SK-N-SH (cell line): Measurements from ENCODE around the gene ALDH1L2. TPM values are rescaled to one million over a fixed set of nuclear protein-coding genes. Genes with fewer than 3 reads are reported as not detected.

Experiments
- CTCF ChIA-PET: fragments of 300-600, 350-600 bp; formaldehyde crosslinking; extraction: SDS; loops from one replicate; lab custom pipeline; 2021; lab: Yijun Ruan, JAX
- POLR2A ChIA-PET: fragments of 350-600 bp; sonication (Branson Sonifier 250); formaldehyde crosslinking; extraction: SDS; loops from one replicate; lab custom pipeline; 2020; ENCODE audit warnings: antibody characterized with exemption, inconsistent platforms; lab: Yijun Ruan, JAX
- DNase-seq: peaks from one replicate; pipeline ENCODE4 v3.0.0; 2012
- H2AFZ ChIP-seq: fragments of 200-600 bp; sonication (generic); 2 replicates; pipeline ENCODE4 v1.8.1; 2016; ENCODE audit warnings: antibody characterized with exemption, mild to moderate bottlenecking, low read depth
- H3F3A ChIP-seq: fragments of 200-600 bp; sonication (generic); replicated peaks from 2 replicates; pipeline ENCODE3; 2016; ENCODE audit warnings: antibody characterized with exemption, mild to moderate bottlenecking; ENCODE audit not compliant: insufficient read depth
- H3K27ac ChIP-seq, 2 experiments: fragments of 200-500 bp in 1 of 2; fragments of 200-600 bp in 1 of 2; sonication (Bioruptor generic) in 1 of 2; sonication (generic), shearing (Covaris generic) in 1 of 2; 2 replicates each; pipeline versions ENCODE4 v1.5.1 to v1.6.1; 2014 to 2016; ENCODE audit warnings: low read depth in 2 of 2, inconsistent platforms in 1 of 2, low read length in 1 of 2, mild to moderate bottlenecking in 1 of 2, mixed read lengths in 1 of 2
- H3K27me3 ChIP-seq: fragments of 200-600 bp; sonication (generic), shearing (Covaris generic); 2 replicates; pipeline ENCODE4 v1.6.1; 2016; ENCODE audit warnings: mixed run types; ENCODE audit not compliant: insufficient read depth
- H3K36me3 ChIP-seq, 2 experiments: fragments of 200-500 bp in 1 of 2; fragments of 200-600 bp in 1 of 2; sonication (Bioruptor generic) in 1 of 2; sonication (generic) in 1 of 2; replicated peaks in 1 of 2; 2 replicates each; pipeline versions ENCODE3 to v1.5.1; 2014 to 2016; ENCODE audit warnings: low read length in 1 of 2, mild to moderate bottlenecking in 1 of 2; ENCODE audit not compliant: insufficient read depth in 2 of 2, control insufficient read depth in 1 of 2
- H3K4me1 ChIP-seq, 2 experiments: fragments of 200-500 bp in 1 of 2; fragments of 200-600 bp in 1 of 2; sonication (Bioruptor generic) in 1 of 2; sonication (generic), shearing (Covaris generic) in 1 of 2; 2 replicates each; pipeline versions ENCODE4 v1.5.1 to v1.6.1; 2014 to 2016; ENCODE audit warnings: low read depth in 1 of 2, low read length in 1 of 2, mixed run types in 1 of 2; ENCODE audit not compliant: insufficient read depth in 2 of 2, control insufficient read depth in 1 of 2
- H3K4me2 ChIP-seq: fragments of 200-600 bp; sonication (generic), shearing (Covaris generic); 2 replicates; pipeline ENCODE4 v1.6.1; 2017; ENCODE audit warnings: mixed run types
- H3K4me3 ChIP-seq, 2 experiments: fragments of 200-500 bp in 1 of 2; fragments of 200-600 bp in 1 of 2; sonication (Bioruptor generic) in 1 of 2; sonication (generic), shearing (Covaris generic) in 1 of 2; 2 replicates each; pipeline versions ENCODE4 v1.5.1 to v1.8.1; 2014 to 2016; ENCODE audit warnings: low read depth in 2 of 2, inconsistent platforms in 1 of 2, low read length in 1 of 2, mild to moderate bottlenecking in 1 of 2, mixed read lengths in 1 of 2, moderate library complexity in 1 of 2
- H3K79me2 ChIP-seq: fragments of 200-600 bp; sonication (generic); 2 replicates; pipeline ENCODE4 v1.8.1; 2017; ENCODE audit warnings: mild to moderate bottlenecking; ENCODE audit not compliant: insufficient read depth
- H3K9ac ChIP-seq: fragments of 200-600 bp; sonication (generic); 2 replicates; pipeline ENCODE4 v1.6.1; 2017; ENCODE audit warnings: mixed run types
- H3K9me2 ChIP-seq: fragments of 200-600 bp; sonication (generic); 2 replicates; pipeline ENCODE4 v1.6.1; 2017; ENCODE audit warnings: mixed run types
- H3K9me3 ChIP-seq: fragments of 200-600 bp; sonication (generic); 2 replicates; pipeline ENCODE4 v1.6.1; 2017; ENCODE audit warnings: mixed run types, mild to moderate bottlenecking, moderate library complexity
- H4K20me1 ChIP-seq: fragments of 200-600 bp; sonication (generic); 2 replicates; pipeline ENCODE4 v1.6.1; 2017; ENCODE audit warnings: mild to moderate bottlenecking, mixed run types; ENCODE audit not compliant: insufficient read depth
- CHD2 ChIP-seq: fragments of 150-350 bp; IDR thresholded peaks from 2 replicates; pipeline ENCODE4 v1.6.1; 2018; ENCODE audit warnings: low read length; ENCODE audit not compliant: partially characterized antibody
- CTCF ChIP-seq: fragments of 200-600 bp; sonication (generic); IDR thresholded peaks from 2 replicates; pipeline ENCODE4 v1.6.1; 2017; ENCODE audit warnings: antibody characterized with exemption, mild to moderate bottlenecking, moderate library complexity
- ELF1 ChIP-seq: IDR thresholded peaks from 2 replicates; pipeline ENCODE4 v1.4.0; 2012
- EP300 ChIP-seq, 2 experiments: IDR thresholded peaks; 2 replicates each; pipeline versions ENCODE4 v1.4.0 to v1.6.1; 2012; ENCODE audit warnings: borderline replicate concordance in 1 of 2, low read depth in 1 of 2, low read length in 1 of 2
- FOXM1 ChIP-seq: IDR thresholded peaks from 2 replicates; pipeline ENCODE4 v1.4.0; 2012; ENCODE audit warnings: low read depth, mild to moderate bottlenecking
- GATA2 ChIP-seq: sonication (generic); formaldehyde crosslinking; IDR thresholded peaks from 2 replicates; pipeline ENCODE4 v1.5.0; 2020; ENCODE audit warnings: mild to moderate bottlenecking, missing genetic modification reagents
- JUND ChIP-seq: IDR thresholded peaks from 2 replicates; pipeline ENCODE4 v1.4.0; 2012
- MAX ChIP-seq: IDR thresholded peaks from 2 replicates; pipeline ENCODE4 v1.4.0; 2012; ENCODE audit warnings: low read depth
- MEF2A ChIP-seq: IDR thresholded peaks from 2 replicates; pipeline ENCODE4 v1.4.0; 2012; ENCODE audit warnings: low read depth, borderline replicate concordance
- NFIC ChIP-seq: IDR thresholded peaks from 2 replicates; pipeline ENCODE4 v1.4.0; 2012; ENCODE audit warnings: borderline replicate concordance
- NRF1 ChIP-seq: IDR thresholded peaks from 2 replicates; pipeline ENCODE4 v1.6.1; 2012; ENCODE audit warnings: low read depth, mild to moderate bottlenecking, low read length
- RAD21 ChIP-seq: IDR thresholded peaks from 2 replicates; pipeline ENCODE4 v1.6.1; 2012; ENCODE audit warnings: mild to moderate bottlenecking, low read length
- RFX5 ChIP-seq: IDR thresholded peaks from 2 replicates; pipeline ENCODE4 v1.6.1; 2012; ENCODE audit warnings: mild to moderate bottlenecking, improper control_type of control experiment, low read length
- SIN3A ChIP-seq: IDR thresholded peaks from 2 replicates; pipeline ENCODE4 v1.6.1; 2012; ENCODE audit warnings: low read depth, mild to moderate bottlenecking, low read length, moderate library complexity, borderline replicate concordance
- SMC3 ChIP-seq: IDR thresholded peaks from 2 replicates; pipeline ENCODE4 v1.6.1; 2012; ENCODE audit warnings: low read depth, low read length, improper control_type of control experiment
- TCF12 ChIP-seq: IDR thresholded peaks from 2 replicates; pipeline ENCODE4 v1.4.0; 2012
- USF2 ChIP-seq: fragments of 150-350 bp; IDR thresholded peaks from 2 replicates; pipeline ENCODE4 v1.6.1; 2017; ENCODE audit warnings: antibody characterized with exemption, low read length, low read depth, borderline replicate concordance
- YY1 ChIP-seq: IDR thresholded peaks from 2 replicates; pipeline ENCODE4 v1.4.0; 2012; ENCODE audit warnings: low read depth, mild to moderate bottlenecking
- ZBTB33 ChIP-seq: IDR thresholded peaks from 2 replicates; pipeline ENCODE4 v1.4.0; 2012; ENCODE audit warnings: low read depth, borderline replicate concordance
- WGBS: methylation state at CpG from one replicate; pipeline ENCODE4 v1.1.6; 2017; ENCODE audit warnings: low lambda C conversion rate; 5-methylcytosine and 5-hydroxymethylcytosine counted together
- polyA plus RNA-seq, 3 experiments: library from polyadenylated mRNA; depleted of rRNA; stranded (reverse); fragments of >200 nt; gene quantifications; 2 replicates each; pipeline ENCODE4 v1.2.3, GENCODE V29; 2012
- TF ChIP-seq, protein P1 (sequence below): IDR thresholded peaks from 2 replicates; pipeline ENCODE4; 2012
- TF ChIP-seq, protein P2 (sequence below): fragments of 150-350 bp; IDR thresholded peaks from 2 replicates; pipeline ENCODE4 v1.6.1; 2016; ENCODE audit warnings: mild to moderate bottlenecking, low read depth, low read length

The ALDH1L2 gene
- polyA plus RNA-seq, 1 of the 3 experiments (the other 2 are of a cell fraction): 1.9 TPM

DNA sequence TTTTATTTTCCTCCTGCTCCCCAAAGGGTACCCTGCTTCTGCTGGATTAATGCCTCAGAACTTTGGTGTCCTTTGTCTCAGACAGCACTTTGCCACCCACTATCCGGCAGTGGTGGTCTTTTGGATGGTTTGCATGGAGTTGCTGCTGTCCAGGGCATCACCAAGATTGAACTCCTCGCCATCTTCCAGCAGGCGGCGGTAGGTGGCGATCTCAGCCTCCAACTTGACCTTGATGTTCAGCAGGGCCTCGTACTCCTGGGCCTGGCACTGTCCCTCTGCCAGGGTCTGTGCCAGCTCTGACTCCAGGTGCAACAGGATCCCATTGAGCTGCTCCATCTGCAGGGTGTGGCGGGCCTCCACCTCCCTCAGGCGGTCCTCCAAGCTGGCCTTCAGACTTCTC, 107.6 kb downstream of the ALDH1L2 start:
- TF ChIP-seq NRF1: no peak
- no peak for TF ChIP-seq RAD21
- no peak for TF ChIP-seq SIN3A
- no peak for TF ChIP-seq YY1
- no peak for TF ChIP-seq TCF12
- no peak for TF ChIP-seq CTCF
- TF ChIP-seq USF2: no peak
- TF ChIP-seq ELF1: no peak
- no peak for TF ChIP-seq CHD2
- no peak for TF ChIP-seq FOXM1
- CTCF ChIA-PET: interaction anchor here (1.9 kb wide), 1 partner anchor 10 kb away, joined by 5 read pairs; no protein-coding TSS in a partner anchor
- DNase-seq: no peak
- POLR2A ChIA-PET: no interaction called here
- Histone ChIP-seq H3K36me3 (no peaks in the 10 kb centered on the region), H3K9me2 (no peaks in the 10 kb centered on the region), H3K4me1 (no peaks in the 10 kb centered on the region), H3K9me3 (no peaks in the 10 kb centered on the region), H4K20me1 (no peaks in the 10 kb centered on the region), H3F3A (peaks cover 2% of the 10 kb centered on the region), H2AFZ (no peak overlapping the region), H3K27me3 (no peaks in the 10 kb centered on the region), H3K4me2 (no peak overlapping the region), H3K4me3 (no peak overlapping the region), H3K79me2 (no peaks in the 10 kb centered on the region), H3K9ac (no peak overlapping the region), H3K27ac (no peak overlapping the region)
- 91% methylated on average over 6 of the region's 8 CpGs for WGBS

DNA sequence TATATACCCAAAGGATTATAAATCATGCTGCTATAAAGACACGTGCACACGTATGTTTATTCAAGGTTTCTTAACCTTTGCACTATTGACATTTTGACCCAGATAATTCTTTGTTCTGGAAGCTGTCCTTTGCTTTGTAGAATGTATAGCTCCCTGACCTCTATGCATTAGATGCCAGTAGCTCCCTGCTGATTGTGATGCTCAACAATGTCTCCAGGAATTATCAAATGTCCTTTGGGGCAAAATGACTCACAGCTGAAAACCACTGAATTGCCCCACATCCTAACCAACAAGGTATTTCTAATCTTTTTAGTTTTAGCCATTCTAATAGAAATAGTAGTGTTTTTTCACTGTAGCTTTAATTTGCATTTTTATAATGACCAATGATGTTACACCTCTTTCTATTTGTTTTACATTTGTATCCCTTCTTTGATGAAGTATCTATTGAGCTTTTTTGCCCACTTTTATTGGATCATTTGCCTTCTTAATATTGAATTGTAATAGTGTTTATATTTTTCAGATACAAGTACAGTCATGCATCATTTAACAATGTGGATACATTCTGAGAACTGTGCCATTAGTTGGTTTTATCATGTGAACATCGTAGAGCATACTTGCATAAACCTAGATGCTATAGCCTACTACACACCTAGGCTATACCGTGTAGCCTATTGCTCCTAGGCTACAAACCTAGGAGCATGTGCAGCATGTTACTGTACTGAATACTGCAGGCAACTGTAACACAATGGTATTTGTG, 108.5 kb downstream of the ALDH1L2 start:
- Histone ChIP-seq H3K9me3 (no peaks in the 10 kb centered on the region), H3K9ac (no peak overlapping the region), H3K36me3 (no peaks in the 10 kb centered on the region), H3K4me2 (no peak overlapping the region), H3K79me2 (no peaks in the 10 kb centered on the region), H3K4me3 (no peak overlapping the region), H3K4me1 (no peaks in the 10 kb centered on the region), H3K9me2 (no peaks in the 10 kb centered on the region), H2AFZ (no peak overlapping the region), H4K20me1 (no peaks in the 10 kb centered on the region), H3K27me3 (no peaks in the 10 kb centered on the region), H3F3A (peaks cover 2% of the 10 kb centered on the region), H3K27ac (no peak overlapping the region)
- 95% methylated on average over 4 of the region's 4 CpGs for WGBS
- ChIA-PET POLR2A (no interaction called here), CTCF (no interaction called here)
- DNase-seq: no peak
- TF ChIP-seq MEF2A: no peak
- no peak for TF ChIP-seq MAX
- no peak for TF ChIP-seq RFX5
- no peak for TF ChIP-seq GATA2 (CRISPR knock-in tag)
- no peak for TF ChIP-seq JUND
- TF ChIP-seq ZBTB33: no peak
- TF ChIP-seq, protein P1, sequence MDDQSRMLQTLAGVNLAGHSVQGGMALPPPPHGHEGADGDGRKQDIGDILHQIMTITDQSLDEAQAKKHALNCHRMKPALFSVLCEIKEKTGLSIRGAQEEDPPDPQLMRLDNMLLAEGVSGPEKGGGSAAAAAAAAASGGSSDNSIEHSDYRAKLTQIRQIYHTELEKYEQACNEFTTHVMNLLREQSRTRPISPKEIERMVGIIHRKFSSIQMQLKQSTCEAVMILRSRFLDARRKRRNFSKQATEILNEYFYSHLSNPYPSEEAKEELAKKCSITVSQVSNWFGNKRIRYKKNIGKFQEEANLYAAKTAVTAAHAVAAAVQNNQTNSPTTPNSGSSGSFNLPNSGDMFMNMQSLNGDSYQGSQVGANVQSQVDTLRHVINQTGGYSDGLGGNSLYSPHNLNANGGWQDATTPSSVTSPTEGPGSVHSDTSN: no peak
- TF ChIP-seq RAD21: no peak
- TF ChIP-seq TCF12: no peak
- no peak for TF ChIP-seq SMC3
- TF ChIP-seq NFIC: no peak
- TF ChIP-seq, protein P2, sequence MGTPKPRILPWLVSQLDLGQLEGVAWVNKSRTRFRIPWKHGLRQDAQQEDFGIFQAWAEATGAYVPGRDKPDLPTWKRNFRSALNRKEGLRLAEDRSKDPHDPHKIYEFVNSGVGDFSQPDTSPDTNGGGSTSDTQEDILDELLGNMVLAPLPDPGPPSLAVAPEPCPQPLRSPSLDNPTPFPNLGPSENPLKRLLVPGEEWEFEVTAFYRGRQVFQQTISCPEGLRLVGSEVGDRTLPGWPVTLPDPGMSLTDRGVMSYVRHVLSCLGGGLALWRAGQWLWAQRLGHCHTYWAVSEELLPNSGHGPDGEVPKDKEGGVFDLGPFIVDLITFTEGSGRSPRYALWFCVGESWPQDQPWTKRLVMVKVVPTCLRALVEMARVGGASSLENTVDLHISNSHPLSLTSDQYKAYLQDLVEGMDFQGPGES: no peak
- no peak for TF ChIP-seq CHD2
- TF ChIP-seq EP300 (IDR thresholded peaks at IDR 0.05; ENCODE audit: borderline replicate concordance in 1 of 2, low read depth in 1 of 2, low read length in 1 of 2): no peak
